K562 treated with DMSO at 1 percent for 12 hours (cell line): ENCODE data around the gene EIF5B. TPM values are rescaled to one million over a fixed set of nuclear protein-coding genes. Genes with fewer than 3 reads are reported as not detected.

Experiments used
- total RNA-seq: library from RNA; unstranded; fragments of 300-600 nt; gene quantifications from 2 replicates; pipeline ENCODE4 v1.2.3, GENCODE V29; 2022; ENCODE audit not compliant: insufficient read depth

Gene EIF5B
- 29.2 and 36.0 TPM in 2 replicates for total RNA-seq

GRCh38 chr2:99337113-99338028 lies at the start of gene EIF5B:
TSS of gene EIF5B (plus strand) at chr2:99337389. CDS start at chr2:99337555, 166 bp downstream.

DNA sequence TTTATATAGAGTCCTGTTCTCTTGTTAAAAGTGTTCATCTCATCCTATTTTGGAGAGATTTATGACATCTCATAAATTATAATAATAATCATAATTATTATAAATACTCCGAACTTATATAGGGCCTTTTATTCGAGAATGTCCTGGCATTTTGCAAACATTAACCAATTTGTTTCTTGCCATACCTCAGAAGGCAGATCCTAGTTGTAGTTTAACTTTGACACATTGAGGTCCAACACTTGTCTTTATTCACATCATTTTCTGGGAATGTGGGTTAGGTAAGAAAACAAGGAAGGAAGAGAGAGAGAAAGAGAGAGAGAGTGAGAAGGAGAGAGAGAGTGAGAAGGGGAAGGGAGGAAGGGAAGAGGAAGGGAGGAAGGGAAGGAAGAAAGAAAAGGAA lies 36.1 kb upstream of the EIF5B start, which contains the start of gene LYG1:
TSS of gene LYG1 (minus strand) at position 101 of the 400 bp plus-strand sequence. CDS start 5,527 bp downstream, outside the sequence.

DNA sequence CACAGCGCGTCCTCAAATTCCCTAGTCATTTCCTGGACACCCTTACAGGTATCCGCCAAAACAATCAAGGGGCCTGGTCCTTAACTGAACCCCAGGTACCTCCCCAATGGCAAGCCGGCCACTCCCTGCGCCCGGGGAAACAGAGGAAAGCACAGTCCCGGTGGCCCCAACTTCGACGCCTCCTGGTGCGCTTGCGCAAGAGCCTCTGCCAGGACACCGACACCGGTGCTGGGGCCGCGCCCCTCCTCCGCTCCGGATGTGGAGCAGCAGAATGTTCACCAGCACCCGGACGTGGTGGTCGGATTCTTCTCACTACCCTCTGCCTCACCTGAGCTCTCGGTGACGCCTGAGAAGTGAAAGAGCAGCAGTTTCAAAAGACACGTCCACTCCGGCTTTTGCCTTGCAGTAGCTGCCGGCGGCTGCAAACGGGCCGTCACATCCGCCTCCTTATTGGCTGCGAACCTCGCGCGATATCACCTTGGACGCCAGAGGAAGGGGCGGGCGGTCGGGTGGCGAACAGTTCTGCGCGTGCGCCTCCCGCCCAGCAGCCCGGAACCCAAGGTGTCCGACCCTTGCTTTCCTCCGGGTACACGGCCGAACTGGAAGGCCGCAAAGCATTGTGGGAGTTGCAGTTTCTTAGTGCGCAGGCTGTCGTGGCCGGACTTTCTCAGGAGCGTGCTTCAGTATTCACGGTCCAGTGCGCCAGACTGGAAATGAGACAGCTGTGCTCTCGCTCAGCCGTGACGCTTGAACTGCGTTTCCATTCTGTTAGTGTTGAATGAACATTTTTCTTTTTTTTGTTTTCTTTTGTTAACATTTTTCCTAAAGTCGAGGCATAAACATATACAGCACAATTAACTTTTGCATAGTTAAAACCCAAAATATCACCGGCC lies 1.0 kb upstream of the EIF5B start, which contains the start of gene TXNDC9:
TSS of gene TXNDC9 (minus strand) at position 423 of the 893 bp plus-strand sequence. CDS start 3,123 bp downstream, outside the sequence.

Other genes starting within 250 kb of the EIF5B start
- 0.68 TPM in 1 of 2 replicates, not detected in the other for gene C2orf15, start 195.7 kb upstream of the EIF5B start, total RNA-seq
- gene TSGA10, start 182.4 kb upstream of the EIF5B start, total RNA-seq = 0.79 TPM in 1 of 2 replicates, not detected in the other
- 2.2 and 4.7 TPM in 2 replicates for gene LIPT1, start 182.4 kb upstream of the EIF5B start, total RNA-seq
- gene MITD1, start 156.3 kb upstream of the EIF5B start, total RNA-seq = 11.5 and 32.3 TPM in 2 replicates
- 22.0 and 39.8 TPM in 2 replicates for gene MRPL30, start 156.2 kb upstream of the EIF5B start, total RNA-seq
- 1.8 and 2.9 TPM in 2 replicates for gene LYG2, start 81.7 kb upstream of the EIF5B start, total RNA-seq
- gene LYG1, start 36.2 kb upstream of the EIF5B start, total RNA-seq = 0.88 TPM in 1 of 2 replicates, not detected in the other
- 19.8 and 28.8 TPM in 2 replicates for gene TXNDC9, start 1.1 kb upstream of the EIF5B start, total RNA-seq
- 8.2 and 24.3 TPM in 2 replicates for gene REV1, start 152.6 kb downstream of the EIF5B start, total RNA-seq